Activated CD4-positive, alpha-beta T cell treated with anti-CD3 and anti-CD28 coated beads, Interleukin-2, amount 50 U/mL, for 24 hours (primary cell): ENCODE data around the gene UTP15.
A peak's percentile ranks its signal among the peaks of the same experiment; 100 is the strongest.

Experiments used
- DNase-seq, 2 donors: peaks; one replicate each; pipeline ENCODE4 v3.0.0-alpha.2; 2020; ENCODE audit warnings: low read depth in 1 of 2, low spot score in 1 of 2

The UTP15 gene

GRCh38 chr5:73564018-73564417 lies 1.5 kb upstream of the UTP15 start:
- no peak for DNase-seq

DNA sequence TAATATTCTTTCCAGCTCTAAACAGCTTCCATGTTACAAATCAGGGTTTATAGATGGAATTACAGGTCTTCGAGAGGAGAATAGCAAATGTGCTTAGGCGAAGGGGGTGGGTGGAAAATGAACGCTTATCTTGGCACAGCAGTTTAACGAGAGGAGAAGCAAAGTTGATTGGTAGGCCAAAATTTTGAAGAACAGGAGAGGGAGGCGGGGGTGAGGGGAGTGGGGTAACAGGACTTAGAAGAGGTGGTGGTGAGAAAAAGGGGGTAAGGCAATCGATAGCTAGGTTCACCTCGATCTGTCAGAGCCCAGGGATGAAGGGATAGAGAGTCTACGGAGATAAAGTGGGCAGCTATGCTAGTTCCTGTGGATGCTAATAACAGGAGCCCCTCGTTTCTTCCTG lies 868 bp upstream of the UTP15 start:
- no peak for DNase-seq

DNA sequence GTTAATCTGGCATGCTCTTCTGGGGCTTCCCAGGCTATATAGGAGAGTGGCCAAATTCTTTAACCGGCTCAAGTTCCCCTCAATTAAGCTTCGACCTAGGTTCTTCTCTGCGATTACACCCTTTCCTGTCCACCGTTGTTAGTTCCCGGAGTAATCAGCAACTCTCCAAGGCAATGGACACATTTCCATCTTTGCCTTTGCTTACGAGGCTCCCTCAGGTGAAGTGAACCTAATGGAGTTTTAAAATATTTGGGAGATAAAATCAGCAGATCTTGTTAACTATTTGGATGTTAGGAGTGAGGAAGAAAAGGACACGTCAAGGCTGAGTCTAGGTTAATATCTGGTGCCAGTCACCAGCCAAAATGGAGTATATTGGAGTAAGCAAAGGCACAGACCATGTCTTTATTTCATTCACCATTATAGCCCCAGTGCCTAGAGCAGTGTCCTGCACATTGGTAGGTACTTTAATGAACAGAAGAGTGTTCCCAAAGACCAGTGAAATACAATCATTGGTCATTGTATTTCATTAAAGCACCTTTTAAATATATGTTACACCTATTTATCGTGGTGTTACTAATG lies 515 bp downstream of the UTP15 start:
- no peak for DNase-seq

DNA sequence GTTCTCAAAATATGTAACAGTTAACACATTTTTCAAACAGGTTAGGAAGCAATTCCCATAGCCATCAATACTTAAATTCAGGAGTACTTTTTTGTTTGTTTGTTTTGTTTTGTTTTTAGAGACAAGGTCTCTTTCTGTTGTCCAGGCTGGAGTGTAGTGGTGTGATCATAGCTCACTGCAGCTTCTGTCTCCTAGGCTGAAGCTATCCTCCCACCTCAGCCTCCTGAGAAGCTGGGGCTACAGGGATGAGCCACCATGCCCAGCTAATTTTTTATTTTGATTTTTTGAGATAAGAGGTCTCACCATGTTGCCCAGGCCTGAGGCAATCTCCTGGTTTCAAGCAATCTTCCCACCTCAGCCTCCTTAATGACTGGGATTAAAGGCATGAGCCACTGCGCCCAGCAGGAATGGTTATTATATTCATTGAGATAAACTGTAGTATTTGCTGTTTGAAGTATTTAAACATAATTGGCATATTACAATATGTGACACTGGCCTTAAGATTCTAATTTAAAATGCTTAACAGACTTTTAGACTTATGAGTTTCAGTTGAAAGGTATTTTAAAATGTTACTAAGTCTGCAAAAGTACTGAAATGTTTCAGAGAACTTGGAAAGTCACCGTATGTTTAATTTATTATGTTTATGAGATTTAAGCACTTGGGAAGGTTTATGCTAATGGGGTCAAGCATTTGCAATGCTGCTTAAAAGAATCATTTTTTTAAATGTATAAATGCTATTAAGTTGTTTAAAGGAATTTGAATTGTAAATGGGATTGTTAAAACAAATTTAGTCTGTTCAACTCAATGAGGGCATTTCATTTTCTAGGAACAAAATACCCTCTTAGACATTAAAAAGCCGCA lies 17.0 kb downstream of the UTP15 start:
- DNase-seq = no peak

DNA sequence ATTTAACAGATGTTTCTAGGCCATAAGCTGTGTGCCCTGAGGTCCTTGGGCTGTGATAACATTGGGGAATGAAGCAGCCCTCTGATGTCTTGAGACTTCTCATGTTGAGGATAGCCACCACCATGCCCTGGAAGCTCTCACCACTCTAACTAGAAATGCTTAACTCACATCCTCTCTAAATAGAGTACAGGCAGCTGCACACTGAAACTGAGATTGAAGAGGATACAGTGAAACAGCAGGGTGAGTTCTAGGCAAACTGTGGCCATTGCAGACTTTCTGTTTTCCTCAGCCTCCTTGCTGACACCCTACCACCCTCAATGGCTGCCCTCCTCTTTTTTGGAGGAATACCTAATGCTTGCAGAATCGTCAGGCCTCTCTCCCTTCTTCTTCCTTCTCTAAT lies 22.4 kb downstream of the UTP15 start:
- no peak for DNase-seq

GRCh38 chr5:73591102-73591695 lies 25.7 kb downstream of the UTP15 start:
- DNase-seq = peak in 1 of 2 donors; percentile 65

DNA sequence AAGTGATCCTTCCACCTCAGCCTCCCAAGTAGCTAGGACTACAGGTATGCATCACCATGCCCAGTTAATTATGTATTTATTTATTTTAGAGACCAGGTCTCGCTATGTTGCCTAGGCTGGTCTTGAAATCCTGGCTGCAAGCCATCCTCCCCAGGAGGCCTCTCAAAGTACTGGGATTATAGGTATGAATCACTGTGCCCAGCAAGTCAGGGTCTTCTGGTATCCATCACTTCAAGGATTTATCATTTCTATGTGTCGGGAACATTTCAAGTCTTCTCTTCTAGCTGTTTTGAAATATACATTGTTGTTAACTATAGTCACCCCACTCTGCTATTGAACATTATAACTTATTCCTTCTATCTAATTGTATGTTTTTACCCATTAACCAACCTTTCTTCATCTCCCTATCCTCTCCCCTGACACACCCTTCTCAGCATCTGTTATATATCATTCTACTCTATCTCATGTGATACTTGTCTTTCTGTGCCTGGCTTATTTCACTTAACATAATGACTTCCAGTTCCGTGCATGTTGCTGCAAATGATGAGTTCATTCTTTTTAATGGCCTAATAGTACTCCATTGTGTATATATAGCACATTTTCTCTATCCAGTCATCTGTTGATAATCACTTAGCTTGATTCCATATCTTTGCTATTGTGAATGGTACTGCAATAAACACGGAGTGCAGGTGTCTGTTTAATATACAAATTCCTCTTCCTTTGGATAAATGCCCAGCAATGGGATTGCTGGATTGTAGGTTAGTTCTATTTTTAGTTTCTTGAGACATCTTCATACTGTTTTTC lies 26.4 kb downstream of the UTP15 start:
- DNase-seq = no peak

- no peak for DNase-seq
Observed at GRCh38 chr5:73592551-73592950, 27.0 kb downstream of the UTP15 start.

GRCh38 chr5:73596705-73597328 lies 31.3 kb downstream of the UTP15 start:
- no peak for DNase-seq

GRCh38 chr5:73599380-73599779 lies 33.8 kb downstream of the UTP15 start:
- DNase-seq = no peak

- DNase-seq = no peak
Observed at GRCh38 chr5:73603998-73604397, 38.5 kb downstream of the UTP15 start.

- no peak for DNase-seq
Observed at GRCh38 chr5:73605223-73606087, 39.9 kb downstream of the UTP15 start.

GRCh38 chr5:73606206-73606753 lies 40.7 kb downstream of the UTP15 start:
- no peak for DNase-seq

DNA sequence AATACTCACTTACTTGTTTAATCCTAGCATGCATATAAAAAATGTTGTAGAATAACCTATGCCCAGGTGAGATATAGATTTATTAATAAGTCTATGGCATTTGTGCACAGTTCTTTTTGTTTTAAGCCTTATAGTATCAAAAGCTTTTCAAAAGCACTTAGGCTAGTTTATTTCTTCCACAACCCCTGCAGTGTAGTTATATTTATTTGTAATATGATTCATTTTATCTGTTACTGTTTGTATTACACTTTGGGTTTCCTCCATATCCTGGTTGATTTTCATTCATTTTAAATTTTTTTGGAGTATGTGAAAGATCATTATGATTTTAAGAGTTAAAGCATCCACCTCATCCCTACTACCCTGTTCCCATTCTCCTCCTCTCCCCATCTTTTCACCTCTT lies 41.7 kb downstream of the UTP15 start:
- no peak for DNase-seq

- no peak for DNase-seq
Observed at GRCh38 chr5:73612799-73613198, 47.3 kb downstream of the UTP15 start.

DNA sequence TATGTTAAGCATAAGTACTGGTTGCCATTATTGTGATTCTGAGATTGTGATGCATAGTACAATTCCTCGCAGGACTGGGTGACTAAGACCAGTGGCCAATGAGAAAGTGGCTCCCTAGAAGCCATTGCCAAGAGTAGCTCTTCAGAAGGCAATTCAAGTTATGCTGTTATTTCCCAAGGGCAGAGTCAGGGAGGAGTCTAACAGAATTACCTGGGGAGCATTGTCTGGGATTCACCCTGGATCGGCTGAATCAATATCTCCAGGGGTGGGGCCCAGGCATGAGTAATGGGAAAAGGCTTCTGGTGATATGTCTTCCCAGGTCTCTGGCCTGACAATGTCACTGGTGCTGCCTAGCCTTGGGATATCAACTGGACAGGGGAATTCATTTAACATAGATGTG lies 49.5 kb downstream of the UTP15 start:
- DNase-seq = no peak

- no peak for DNase-seq
Observed at GRCh38 chr5:73615947-73616346, 50.4 kb downstream of the UTP15 start.

- no peak for DNase-seq
Observed at GRCh38 chr5:73617510-73618279, 52.2 kb downstream of the UTP15 start.
